Stimulated activated CD8-positive, alpha-beta memory T cell treated with anti-CD3 and anti-CD28 coated beads, Interleukin-2, amount 100 ng/mL, for 48 hours (primary cell): ENCODE results near the gene LMBRD1.
"Not testable (repeated sequence)": the region's sequence is repeated elsewhere in the genome, so short reads cannot be mapped to it uniquely, and the experiment has no call there.

Experiments used
- DNase-seq, 2 donors: peaks; one replicate each; pipeline ENCODE4 v3.0.0-alpha.2; 2020; ENCODE audit warnings: low read depth in 2 of 2

The LMBRD1 gene

GRCh38 chr6:69756366-69756765 lies 40.4 kb downstream of the LMBRD1 start:
- DNase-seq, result no peak

- DNase-seq, result no peak
These were observed 61.8 kb downstream of the LMBRD1 start for GRCh38 chr6:69735027-69735426.

- DNase-seq, result no peak
These were observed 64.2 kb downstream of the LMBRD1 start for GRCh38 chr6:69732640-69733039.

GRCh38 chr6:69732045-69732444 lies 64.8 kb downstream of the LMBRD1 start:
- no peak for DNase-seq

GRCh38 chr6:69729870-69730449 lies 66.8 kb downstream of the LMBRD1 start:
- DNase-seq, result no peak

- no peak for DNase-seq
These were observed 74.1 kb downstream of the LMBRD1 start for GRCh38 chr6:69722683-69723082.

GRCh38 chr6:69719602-69720193 lies 77.1 kb downstream of the LMBRD1 start:
- DNase-seq, result no peak

GRCh38 chr6:69706724-69707123 lies 90.1 kb downstream of the LMBRD1 start:
- DNase-seq, result no peak

GRCh38 chr6:69705954-69706353 lies 90.9 kb downstream of the LMBRD1 start:
- DNase-seq, result no peak

GRCh38 chr6:69704916-69705315 lies 91.9 kb downstream of the LMBRD1 start:
- DNase-seq, result no peak

- no peak for DNase-seq
These were observed 97.2 kb downstream of the LMBRD1 start for GRCh38 chr6:69699655-69700054.

GRCh38 chr6:69696273-69696672 lies 100.5 kb downstream of the LMBRD1 start:
- DNase-seq, result no peak

GRCh38 chr6:69693762-69694161 lies 103.0 kb downstream of the LMBRD1 start:
- no peak for DNase-seq

- DNase-seq, result no peak
These were observed 105.8 kb downstream of the LMBRD1 start for GRCh38 chr6:69690986-69691385.

- DNase-seq, result no peak
These were observed 116.5 kb downstream of the LMBRD1 start for GRCh38 chr6:69680302-69680701.

GRCh38 chr6:69673298-69673697 lies 123.5 kb downstream of the LMBRD1 start:
- DNase-seq, result no peak

- DNase-seq, result no peak
These were observed 127.9 kb downstream of the LMBRD1 start for GRCh38 chr6:69668916-69669315.

- not testable (repeated sequence) for DNase-seq
These were observed 130.0 kb downstream of the LMBRD1 start for GRCh38 chr6:69666779-69667178.

- DNase-seq, result no peak
These were observed 131.4 kb downstream of the LMBRD1 start for GRCh38 chr6:69665437-69665836.

- no peak for DNase-seq
These were observed 132.3 kb downstream of the LMBRD1 start for GRCh38 chr6:69664551-69664950.

GRCh38 chr6:69663215-69663614 lies 133.6 kb downstream of the LMBRD1 start:
- DNase-seq, result no peak

- no peak for DNase-seq
These were observed 146.1 kb downstream of the LMBRD1 start for GRCh38 chr6:69650703-69651102.

- DNase-seq, result no peak
These were observed 149.1 kb downstream of the LMBRD1 start for GRCh38 chr6:69647726-69648125.

GRCh38 chr6:69643688-69644087 lies 153.1 kb downstream of the LMBRD1 start:
- no peak for DNase-seq
